ENCODE results near the gene DDHD1. TPM values are rescaled to one million over a fixed set of nuclear protein-coding genes. Genes with fewer than 3 reads are reported as not detected.

The DDHD1 gene
- total and polyA plus RNA-seq, 7 donors: 1.2 to 21.4 (median 15.2) TPM

DNA sequence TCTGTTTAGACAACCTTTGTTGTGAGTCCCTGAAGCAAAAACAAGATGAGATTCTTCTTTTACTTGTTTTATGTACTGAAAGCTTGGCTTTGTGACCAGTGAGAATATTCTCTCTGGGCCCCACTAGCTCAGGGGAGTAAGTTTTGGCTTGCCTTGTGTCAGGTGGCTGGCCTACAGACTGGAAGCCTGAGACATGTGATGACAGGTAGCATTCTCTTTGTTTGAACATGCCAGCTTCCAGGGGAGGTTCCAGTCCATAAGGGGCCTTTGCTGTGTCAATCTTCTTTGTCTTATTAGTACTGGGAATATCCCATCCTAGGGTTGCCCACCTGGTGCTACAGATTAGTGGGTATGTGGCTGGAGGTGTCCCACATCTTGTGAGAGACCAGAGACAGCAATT, 136.2 kb downstream of the DDHD1 start:
- Histone ChIP-seq H3K4me3 (no peak overlapping the region), H3K27ac (peak overlapping the region in 1 of 4 donors; percentile 0), H3K27me3 (no peaks in the 10 kb centered on the region), H3K4me1 (no peaks in the 10 kb centered on the region), H3K9me3 (no peaks in the 10 kb centered on the region), H3K36me3 (no peaks in the 10 kb centered on the region)
- intact Hi-C loops (cut with DNase I): no loop called here
- no peak for DNase-seq
- TF ChIP-seq EP300 (IDR thresholded peaks at IDR 0.05) (no peak), POLR2AphosphoS5 (IDR thresholded peaks at IDR 0.05) (no peak), POLR2A (IDR thresholded peaks at IDR 0.05) (no peak)
- TF ChIP-seq, protein P1, sequence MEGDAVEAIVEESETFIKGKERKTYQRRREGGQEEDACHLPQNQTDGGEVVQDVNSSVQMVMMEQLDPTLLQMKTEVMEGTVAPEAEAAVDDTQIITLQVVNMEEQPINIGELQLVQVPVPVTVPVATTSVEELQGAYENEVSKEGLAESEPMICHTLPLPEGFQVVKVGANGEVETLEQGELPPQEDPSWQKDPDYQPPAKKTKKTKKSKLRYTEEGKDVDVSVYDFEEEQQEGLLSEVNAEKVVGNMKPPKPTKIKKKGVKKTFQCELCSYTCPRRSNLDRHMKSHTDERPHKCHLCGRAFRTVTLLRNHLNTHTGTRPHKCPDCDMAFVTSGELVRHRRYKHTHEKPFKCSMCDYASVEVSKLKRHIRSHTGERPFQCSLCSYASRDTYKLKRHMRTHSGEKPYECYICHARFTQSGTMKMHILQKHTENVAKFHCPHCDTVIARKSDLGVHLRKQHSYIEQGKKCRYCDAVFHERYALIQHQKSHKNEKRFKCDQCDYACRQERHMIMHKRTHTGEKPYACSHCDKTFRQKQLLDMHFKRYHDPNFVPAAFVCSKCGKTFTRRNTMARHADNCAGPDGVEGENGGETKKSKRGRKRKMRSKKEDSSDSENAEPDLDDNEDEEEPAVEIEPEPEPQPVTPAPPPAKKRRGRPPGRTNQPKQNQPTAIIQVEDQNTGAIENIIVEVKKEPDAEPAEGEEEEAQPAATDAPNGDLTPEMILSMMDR (IDR thresholded peaks at IDR 0.05): no peak

- Histone ChIP-seq H3K36me3 (no peaks in the 10 kb centered on the region), H3K27ac (peak overlapping the region in 1 of 4 donors; percentile 0), H3K4me1 (peaks cover 0 to 3% (median 1%) of the 10 kb centered on the region in 4 donors), H3K27me3 (no peaks in the 10 kb centered on the region), H3K9me3 (no peaks in the 10 kb centered on the region), H3K4me3 (no peak overlapping the region)
- WGBS, 2 donors: 67 to 77% methylated on average over 2 of the region's 2 CpGs
- intact Hi-C loops (cut with DNase I): no loop called here
- no peak for TF ChIP-seq POLR2A (IDR thresholded peaks at IDR 0.05)
- no peak for TF ChIP-seq EP300 (IDR thresholded peaks at IDR 0.05)
- TF ChIP-seq, protein P1 (IDR thresholded peaks at IDR 0.05): no peak
- no peak for TF ChIP-seq POLR2AphosphoS5 (IDR thresholded peaks at IDR 0.05)
- no peak for DNase-seq
Measured at GRCh38 chr14:53016491-53016890, 136.6 kb downstream of the DDHD1 start.

DNA sequence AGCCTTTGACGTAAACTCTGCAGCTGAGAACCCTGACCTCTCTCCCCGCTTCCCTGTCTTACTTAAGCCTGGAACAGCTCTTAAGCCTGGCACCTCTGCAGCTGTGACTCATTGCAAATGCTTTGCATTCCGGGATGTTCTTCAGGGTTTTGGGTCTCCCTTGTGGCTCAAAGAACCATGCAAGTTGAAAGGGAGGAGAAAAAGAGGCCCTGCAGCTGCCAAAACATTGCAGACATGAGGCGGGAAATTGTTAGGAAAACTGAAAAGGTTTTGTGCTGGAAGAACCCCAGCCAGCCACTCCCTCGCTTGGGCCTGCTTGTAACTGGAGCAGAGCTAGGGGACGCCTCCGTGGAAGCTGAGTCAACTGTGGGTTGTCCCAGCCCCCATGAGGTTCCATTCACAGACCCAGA, 142.1 kb downstream of the DDHD1 start:
- intact Hi-C loops (cut with DNase I): no loop called here
- peak; percentile 93 for DNase-seq

DNA sequence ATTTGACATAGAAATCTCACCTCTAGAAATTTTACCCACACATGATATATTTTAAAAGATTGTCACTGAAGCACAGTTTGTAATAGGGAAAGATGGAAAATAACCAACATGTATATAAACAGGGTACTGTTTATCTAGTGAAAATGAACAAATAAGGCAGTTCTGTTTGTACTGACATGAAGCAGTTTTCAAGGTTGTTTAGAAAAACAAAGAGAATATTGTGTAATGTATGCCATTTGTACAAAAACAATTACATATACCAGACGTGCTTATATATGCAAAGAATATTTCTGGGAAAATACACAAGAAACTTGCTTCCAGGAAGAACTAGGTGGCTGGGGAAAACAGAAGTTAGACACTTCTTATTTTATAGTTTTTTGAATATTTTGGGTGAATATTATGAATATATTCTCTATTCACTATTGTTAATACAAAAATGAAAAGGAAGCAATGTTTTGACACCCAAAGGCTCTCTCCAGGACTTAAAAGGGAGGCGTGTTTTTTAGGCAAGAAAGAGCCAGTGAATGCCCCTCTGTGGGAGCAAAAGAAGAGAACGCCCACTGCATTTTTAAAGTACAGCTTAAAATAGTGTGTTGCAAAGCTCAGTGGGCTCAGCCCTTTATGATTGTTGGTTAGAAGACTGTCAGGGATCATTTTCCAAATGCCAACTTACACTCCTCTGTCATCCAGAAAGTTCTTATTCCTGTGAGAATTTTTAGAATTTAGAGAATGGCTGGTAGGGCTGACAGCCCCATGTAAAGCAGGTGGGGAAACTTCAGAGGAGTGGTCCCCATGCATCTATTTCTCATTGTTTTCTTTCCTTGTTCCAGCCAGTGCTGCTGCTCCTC, 142.7 kb downstream of the DDHD1 start:
- Histone ChIP-seq H3K36me3 (no peaks in the 10 kb centered on the region), H3K9me3 (no peaks in the 10 kb centered on the region), H3K4me3 (no peak overlapping the region), H3K27ac (peak overlapping the region; percentile 71 to 83 (median 78)), H3K27me3 (no peaks in the 10 kb centered on the region), H3K4me1 (peaks cover 0 to 17% (median 13%) of the 10 kb centered on the region in 4 donors)
- WGBS, 2 donors: 56 to 71% methylated on average over 3 of the region's 3 CpGs
- no peak for DNase-seq
- intact Hi-C loops (cut with DNase I): no loop called here
- TF ChIP-seq EP300 (IDR thresholded peaks at IDR 0.05): no peak
- TF ChIP-seq POLR2AphosphoS5 (IDR thresholded peaks at IDR 0.05): no peak
- TF ChIP-seq POLR2A (IDR thresholded peaks at IDR 0.05): no peak
- TF ChIP-seq, protein P1 (IDR thresholded peaks at IDR 0.05): no peak

More for the DNA sequence above, 142.1 kb downstream of the DDHD1 start:
- H3K36me3 ChIP-seq: no peaks in the 10 kb centered on the region
- H3K27ac ChIP-seq: peak overlapping the region; percentile 71 to 83 (median 78)
- H3K27me3 ChIP-seq: no peaks in the 10 kb centered on the region
- 60 to 70% methylated on average over 7 of the region's 7 CpGs for WGBS, 2 donors
- TF ChIP-seq POLR2A (IDR thresholded peaks at IDR 0.05): no peak
- peak; percentile 53 to 79 (median 74) for TF ChIP-seq POLR2AphosphoS5 (IDR thresholded peaks at IDR 0.05)
- no peaks in the 10 kb centered on the region for H3K9me3 ChIP-seq
- peaks cover 0 to 17% (median 13%) of the 10 kb centered on the region in 4 donors for H3K4me1 ChIP-seq
- H3K4me3 ChIP-seq: no peak overlapping the region

DNA sequence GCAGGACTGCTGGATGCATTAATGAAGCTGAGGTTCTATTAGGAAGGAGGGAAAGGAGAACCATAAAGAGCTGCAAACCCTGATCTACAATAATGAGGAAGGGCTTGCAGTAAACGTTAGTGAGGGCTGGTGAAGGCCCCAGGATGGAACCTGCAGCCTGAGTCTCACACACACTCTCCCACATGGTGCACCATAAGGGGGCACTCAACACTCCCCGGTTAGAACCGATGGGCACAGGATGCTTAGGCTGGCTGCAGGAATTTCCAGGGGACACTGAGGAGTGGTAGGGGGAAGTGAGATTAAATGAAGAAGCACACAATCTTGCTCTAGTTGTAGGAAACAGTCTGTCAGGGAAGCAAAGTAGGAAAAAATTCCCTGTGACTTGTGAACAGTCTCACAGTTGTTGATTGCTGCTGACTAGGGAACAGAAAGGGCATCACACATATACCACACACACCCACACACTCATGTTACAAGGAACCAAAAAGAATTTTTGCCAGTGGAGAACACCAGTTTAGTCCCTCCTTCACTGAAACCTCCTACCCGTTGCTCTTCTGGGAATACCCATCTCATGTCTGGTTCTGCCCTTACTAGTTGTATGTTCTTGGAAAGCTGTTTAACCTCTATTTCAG, 146.1 kb downstream of the DDHD1 start:
- peaks cover 0 to 17% (median 13%) of the 10 kb centered on the region in 4 donors for H3K4me1 ChIP-seq
- no peaks in the 10 kb centered on the region for H3K36me3 ChIP-seq
- no peaks in the 10 kb centered on the region for H3K9me3 ChIP-seq
- intact Hi-C loops (cut with DNase I): no loop called here
- 54 to 71% methylated on average over 4 of the region's 4 CpGs for WGBS, 2 donors
- H3K4me3 ChIP-seq: no peak overlapping the region
- DNase-seq: no peak
- H3K27ac ChIP-seq: no peak overlapping the region
- TF ChIP-seq POLR2AphosphoS5 (IDR thresholded peaks at IDR 0.05) (no peak), POLR2A (IDR thresholded peaks at IDR 0.05) (no peak), EP300 (IDR thresholded peaks at IDR 0.05) (no peak)
- no peaks in the 10 kb centered on the region for H3K27me3 ChIP-seq

Data from sigmoid colon (tissue), 7 donors.